NCI-H510A (cell line): ENCODE data around the gene CLDN5.

Experiments used
- DNase-seq: peaks from one replicate; lab custom pipeline; 2025; lab: John Stamatoyannopoulos, UW

CLDN5 gene

GRCh38 chr22:19503869-19504268 is 20.3 kb downstream of the CLDN5 start:
- DNase-seq, result no peak

GRCh38 chr22:19503367-19503766 is 20.8 kb downstream of the CLDN5 start:
- DNase-seq, result no peak

GRCh38 chr22:19501897-19502447 is 22.2 kb downstream of the CLDN5 start:
- DNase-seq, result no peak

GRCh38 chr22:19499880-19500242 is 24.3 kb downstream of the CLDN5 start:
- DNase-seq, result no peak

GRCh38 chr22:19499236-19499879 is 24.9 kb downstream of the CLDN5 start:
- no peak for DNase-seq

GRCh38 chr22:19498866-19499190 is 25.4 kb downstream of the CLDN5 start:
- DNase-seq, result no peak

- no peak for DNase-seq
Measured at GRCh38 chr22:19498154-19498865, 25.9 kb downstream of the CLDN5 start.

GRCh38 chr22:19497245-19497644 is 27.0 kb downstream of the CLDN5 start:
- DNase-seq, result no peak

GRCh38 chr22:19496324-19496630 is 27.9 kb downstream of the CLDN5 start:
- no peak for DNase-seq

- DNase-seq, result no peak
Measured at GRCh38 chr22:19495562-19496323, 28.5 kb downstream of the CLDN5 start.

GRCh38 chr22:19494676-19495173 is 29.5 kb downstream of the CLDN5 start:
- no peak for DNase-seq

GRCh38 chr22:19494001-19494560 is 30.1 kb downstream of the CLDN5 start:
- no peak for DNase-seq

GRCh38 chr22:19492504-19493174 is 31.6 kb downstream of the CLDN5 start:
- DNase-seq, result no peak

GRCh38 chr22:19490628-19491230 is 33.5 kb downstream of the CLDN5 start:
- no peak for DNase-seq

- no peak for DNase-seq
Measured at GRCh38 chr22:19488884-19489843, 35.0 kb downstream of the CLDN5 start.

- no peak for DNase-seq
Measured at GRCh38 chr22:19488285-19488684, 35.9 kb downstream of the CLDN5 start.

GRCh38 chr22:19483481-19484244 is 40.5 kb downstream of the CLDN5 start:
- DNase-seq, result no peak

GRCh38 chr22:19482297-19482696 is 41.9 kb downstream of the CLDN5 start:
- DNase-seq, result no peak

- no peak for DNase-seq
Measured at GRCh38 chr22:19480789-19481188, 43.4 kb downstream of the CLDN5 start.

- DNase-seq, result no peak
Measured at GRCh38 chr22:19480173-19480568, 44.0 kb downstream of the CLDN5 start.
